Small intestine (tissue), 7 donors: ENCODE measurements around the gene SNTG2. TPM values are rescaled to one million over a fixed set of nuclear protein-coding genes. Genes with fewer than 3 reads are reported as not detected.

ENCODE experiments used
- DNase-seq, 2 donors: peaks; one replicate each; pipeline versions ENCODE4 v3.0.0 to v3.0.0-alpha.2; 2013
- FAIRE-seq: peaks from 2 replicates; lab custom pipeline; 2012; peaks lifted over from hg19 to GRCh38; lab: Jason Lieb, UNC
- H3K27ac ChIP-seq, 3 donors: one replicate each; pipeline ENCODE4 v1.5.1; 2013; ENCODE audit warnings: low read length in 2 of 3, mild to moderate bottlenecking in 2 of 3, control low read depth in 1 of 3, inconsistent platforms in 1 of 3, low read depth in 1 of 3, moderate library complexity in 1 of 3
- H3K27me3 ChIP-seq, 3 donors: one replicate each; pipeline ENCODE4 v1.6.1; 2013; ENCODE audit warnings: low read length in 3 of 3, inconsistent platforms in 1 of 3; ENCODE audit not compliant: control insufficient read depth in 3 of 3, insufficient read depth in 3 of 3
- H3K36me3 ChIP-seq, 3 donors: one replicate each; pipeline ENCODE4 v1.6.1; 2013; ENCODE audit warnings: low read length in 3 of 3, inconsistent platforms in 1 of 3, low read depth in 1 of 3, mild to moderate bottlenecking in 1 of 3, moderate library complexity in 1 of 3; ENCODE audit not compliant: control insufficient read depth in 3 of 3, insufficient read depth in 2 of 3
- H3K4me1 ChIP-seq, 3 donors: one replicate each; pipeline ENCODE4 v1.6.1; 2013; ENCODE audit warnings: low read length in 2 of 3, inconsistent platforms in 1 of 3, low read depth in 1 of 3, mild to moderate bottlenecking in 1 of 3, moderate library complexity in 1 of 3; ENCODE audit not compliant: control insufficient read depth in 3 of 3, insufficient read depth in 2 of 3
- H3K4me3 ChIP-seq, 3 donors: one replicate each; pipeline ENCODE4 v1.5.1; 2013; ENCODE audit warnings: low read length in 3 of 3, control low read depth in 1 of 3, inconsistent platforms in 1 of 3, low read depth in 1 of 3, mild to moderate bottlenecking in 1 of 3, moderate library complexity in 1 of 3
- H3K9me3 ChIP-seq, 2 donors: one replicate each; pipeline ENCODE4 v1.6.1; 2013; ENCODE audit warnings: low read depth in 1 of 2, low read length in 1 of 2; ENCODE audit not compliant: control insufficient read depth in 2 of 2, insufficient read depth in 1 of 2
- WGBS, 3 donors: extraction: QIAGEN DNeasy Blood & Tissue Kit; methylation state at CpG; one replicate each; pipeline ENCODE4 v1.1.7; 2013; 5-methylcytosine and 5-hydroxymethylcytosine counted together
- polyA plus RNA-seq, 4 donors: library from polyadenylated mRNA; stranded (reverse) in 3 of 4; unstranded in 1 of 4; fragments of 200-250 nt in 3 of 4; fragments of 120-200 nt in 1 of 4; gene quantifications; one replicate each; pipeline versions ENCODE4 v1.2.1 to v1.2.3, GENCODE V29; 2013
- donor health status: healthy with polysubstance abuse.
- donor health status: control.
- donor health status: control.
- donor health status: Bipolar disorder and iron deficiency.
- donor health status: healthy.

Gene SNTG2
- polyA plus RNA-seq, 4 donors: 0.25 to 1.1 (median 0.54) TPM; not detected in 1

- Histone ChIP-seq H3K9me3 (no peaks in the 10 kb centered on the region), H3K36me3 (no peaks in the 10 kb centered on the region), H3K27me3 (peaks cover 0 to 3% (median 0%) of the 10 kb centered on the region in 3 donors), H3K27ac (no peak overlapping the region), H3K4me3 (no peak overlapping the region), H3K4me1 (no peaks in the 10 kb centered on the region)
- DNase-seq: no peak
- no peak for FAIRE-seq
These were observed 11.1 kb downstream of the SNTG2 start for GRCh38 chr2:961786-962185.

GRCh38 chr2:963876-964275 is 13.2 kb downstream of the SNTG2 start:
- no peak for FAIRE-seq
- 75 to 78% (median 77%) methylated on average over 6 of the region's 6 CpGs for WGBS, 3 donors
- DNase-seq: no peak
- Histone ChIP-seq H3K36me3 (no peaks in the 10 kb centered on the region), H3K9me3 (no peaks in the 10 kb centered on the region), H3K27ac (no peak overlapping the region), H3K4me3 (no peak overlapping the region), H3K27me3 (peaks cover 0 to 3% (median 0%) of the 10 kb centered on the region in 3 donors), H3K4me1 (no peaks in the 10 kb centered on the region)

- 73 to 89% (median 80%) methylated on average over 8 of the region's 8 CpGs for WGBS, 3 donors
- H3K27me3 ChIP-seq: peaks cover 0 to 3% (median 2%) of the 10 kb centered on the region in 3 donors
- DNase-seq (no peak), FAIRE-seq (no peak)
- no peaks in the 10 kb centered on the region for H3K36me3 ChIP-seq
- no peak overlapping the region for H3K27ac ChIP-seq
- H3K4me1 ChIP-seq: no peaks in the 10 kb centered on the region
- H3K4me3 ChIP-seq: no peak overlapping the region
- H3K9me3 ChIP-seq: peaks cover 0 to 3% of the 10 kb centered on the region in 2 donors
These were observed 13.9 kb downstream of the SNTG2 start for GRCh38 chr2:964562-964961.

- FAIRE-seq: no peak
These were observed 15.0 kb downstream of the SNTG2 start for GRCh38 chr2:965640-966147.

GRCh38 chr2:973129-973528 is 22.5 kb downstream of the SNTG2 start:
- 81 to 91% (median 87%) methylated on average over 3 of the region's 3 CpGs for WGBS, 3 donors
- H3K27ac ChIP-seq: no peak overlapping the region
- H3K4me3 ChIP-seq: no peak overlapping the region
- H3K27me3 ChIP-seq: peaks cover 0 to 2% (median 0%) of the 10 kb centered on the region in 3 donors
- H3K9me3 ChIP-seq: peaks cover 0 to 3% of the 10 kb centered on the region in 2 donors
- H3K36me3 ChIP-seq: no peaks in the 10 kb centered on the region
- H3K4me1 ChIP-seq: no peaks in the 10 kb centered on the region
- DNase-seq (no peak), FAIRE-seq (no peak)

More at GRCh38 chr2:965640-966147, 15.0 kb downstream of the SNTG2 start:
- H3K27ac ChIP-seq: no peak overlapping the region
- no peaks in the 10 kb centered on the region for H3K36me3 ChIP-seq
- DNase-seq: no peak
- peaks cover 0 to 3% of the 10 kb centered on the region in 2 donors for H3K9me3 ChIP-seq
- WGBS, 3 donors: 85 to 95% (median 91%) methylated on average over 11 to 12 of the region's 12 CpGs
- no peaks in the 10 kb centered on the region for H3K4me1 ChIP-seq
- no peak overlapping the region for H3K4me3 ChIP-seq
- H3K27me3 ChIP-seq: peaks cover 0 to 2% (median 0%) of the 10 kb centered on the region in 3 donors

DNA sequence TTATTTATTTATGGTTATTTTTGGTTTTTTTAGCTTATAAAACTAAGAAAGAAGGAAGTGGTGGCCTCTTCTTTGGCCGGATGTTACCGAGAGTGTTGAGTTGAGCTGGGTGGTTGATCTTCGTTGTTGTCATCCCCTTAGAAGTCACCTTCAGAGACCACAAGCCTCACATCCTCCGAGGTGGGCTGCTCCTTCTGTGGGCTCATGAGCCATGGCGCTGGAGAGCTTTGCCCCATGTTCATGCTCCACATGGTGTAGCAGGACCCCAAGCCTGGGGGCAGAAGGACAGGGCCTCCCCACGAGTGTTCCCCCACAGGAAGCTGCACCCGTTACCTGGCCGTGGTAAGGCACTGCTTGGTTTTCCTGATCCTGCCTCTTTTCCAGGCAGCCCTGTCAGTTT is 23.4 kb downstream of the SNTG2 start:
- FAIRE-seq: no peak
- no peak overlapping the region for H3K27ac ChIP-seq

DNA sequence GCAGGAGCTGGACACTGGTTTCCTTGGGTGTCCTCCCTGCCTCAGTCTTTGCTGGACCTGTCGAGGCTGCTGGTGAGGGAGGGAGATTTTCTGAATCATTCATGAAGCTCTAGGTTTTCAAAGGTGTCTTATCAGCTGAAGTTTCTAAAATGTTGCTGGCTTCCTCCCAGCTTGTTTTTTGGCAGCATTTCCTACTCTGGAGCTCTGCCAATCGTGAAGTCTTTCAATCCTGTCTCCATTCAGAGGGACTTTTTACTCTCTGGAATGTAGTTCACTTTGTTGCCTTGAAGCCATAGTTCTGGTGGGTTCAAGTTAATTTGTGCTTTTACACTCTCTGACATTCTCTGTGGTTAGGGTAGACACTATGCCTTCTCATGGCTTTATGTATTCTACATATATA is 23.9 kb downstream of the SNTG2 start:
- Histone ChIP-seq H3K4me3 (no peak overlapping the region), H3K4me1 (no peaks in the 10 kb centered on the region), H3K27ac (no peak overlapping the region), H3K36me3 (no peaks in the 10 kb centered on the region), H3K27me3 (no peaks in the 10 kb centered on the region), H3K9me3 (no peaks in the 10 kb centered on the region)
- DNase-seq (peak in 1 of 2 donors; percentile 6), FAIRE-seq (no peak)
- 3 to 11% (median 5%) methylated on average over 2 of the region's 2 CpGs for WGBS, 3 donors

More for the DNA sequence above, 23.4 kb downstream of the SNTG2 start:
- H3K4me1 ChIP-seq: no peaks in the 10 kb centered on the region
- no peak overlapping the region for H3K4me3 ChIP-seq
- H3K9me3 ChIP-seq: peaks cover 0 to 1% of the 10 kb centered on the region in 2 donors
- DNase-seq: peak in 1 of 2 donors; percentile 25
- H3K36me3 ChIP-seq: no peaks in the 10 kb centered on the region
- H3K27me3 ChIP-seq: peaks cover 0 to under 1% (median 0%) of the 10 kb centered on the region in 3 donors
- 55 to 66% (median 57%) methylated on average over 8 of the region's 8 CpGs for WGBS, 3 donors

GRCh38 chr2:975095-975494 is 24.4 kb downstream of the SNTG2 start:
- Histone ChIP-seq H3K27ac (no peak overlapping the region), H3K27me3 (no peaks in the 10 kb centered on the region), H3K9me3 (no peaks in the 10 kb centered on the region), H3K4me1 (no peaks in the 10 kb centered on the region), H3K4me3 (no peak overlapping the region), H3K36me3 (no peaks in the 10 kb centered on the region)
- WGBS, 3 donors: 30 to 65% (median 35%) methylated on average over 4 of the region's 4 CpGs
- DNase-seq: no peak
- FAIRE-seq: no peak
